Chondrocyte (in vitro differentiated cells): ENCODE results near the gene PAPOLG. TPM values are rescaled to one million over a fixed set of nuclear protein-coding genes. Genes with fewer than 3 reads are reported as not detected.

Experiments
- DNase-seq: peaks from one replicate; pipeline ENCODE4 v3.0.0; 2021; ENCODE audit warnings: mixed read lengths, low spot score
- H3K27ac Mint-ChIP-seq: one replicate; pipeline ENCODE4 v1.8.0; 2021; ENCODE audit warnings: mild to moderate bottlenecking, moderate library complexity, mixed read lengths; ENCODE audit not compliant: unreplicated experiment
- H3K27me3 Mint-ChIP-seq: 2 replicates; pipeline ENCODE4 v1.8.0; 2021; ENCODE audit warnings: low read depth, mixed read lengths
- H3K36me3 Mint-ChIP-seq: 2 replicates; pipeline ENCODE4 v1.8.0; 2021; ENCODE audit warnings: low read depth, mixed read lengths
- H3K4me1 Mint-ChIP-seq: 2 replicates; pipeline ENCODE4 v1.8.0; 2021; ENCODE audit warnings: low read depth, mild to moderate bottlenecking, mixed read lengths
- H3K4me3 Mint-ChIP-seq: one replicate; pipeline ENCODE4 v1.8.0; 2021; ENCODE audit warnings: mild to moderate bottlenecking, moderate library complexity, mixed read lengths; ENCODE audit not compliant: unreplicated experiment
- H3K9me3 Mint-ChIP-seq: 2 replicates; pipeline ENCODE4 v1.8.0; 2021; ENCODE audit warnings: low read depth, mixed read lengths
- CTCF ChIP-seq: fragments of 200-600 bp; sonication (generic); IDR thresholded peaks from 2 replicates; pipeline ENCODE4 v1.5.0; 2021; ENCODE audit warnings: antibody characterized with exemption, mild to moderate bottlenecking, moderate library complexity
- total RNA-seq: library from RNA; stranded (reverse); gene quantifications from 3 replicates; pipeline ENCODE4 v1.2.1, GENCODE V29; 2021

The PAPOLG gene
- total RNA-seq, 1 donor from 2014 or later = 10.0 TPM

DNA sequence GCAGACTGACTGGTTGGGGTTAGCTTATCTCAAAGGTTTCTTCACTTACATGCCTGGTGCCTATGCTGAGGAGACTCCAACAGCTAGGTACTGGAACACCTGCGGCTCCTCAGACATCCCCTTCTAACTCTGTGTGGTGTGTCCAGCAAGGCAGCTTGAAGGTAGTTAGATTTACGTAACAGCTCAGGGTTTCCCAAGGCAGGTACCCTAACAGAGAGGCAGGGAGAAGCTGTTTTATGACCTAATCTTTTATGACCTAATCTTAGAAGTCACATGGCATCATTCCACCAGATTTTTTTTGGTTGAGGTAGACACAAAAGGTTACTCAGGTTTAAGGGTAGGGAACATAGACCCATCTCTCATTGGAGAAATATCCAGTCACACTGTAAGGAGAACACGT is 17.4 kb upstream of the PAPOLG start:
- Mint-ChIP-seq H3K36me3 (peaks cover 1% of the 10 kb centered on the region), H3K27me3 (peaks cover 23% of the 10 kb centered on the region), H3K27ac (no peak overlapping the region), H3K4me1 (peaks cover 7% of the 10 kb centered on the region), H3K9me3 (no peaks in the 10 kb centered on the region), H3K4me3 (no peak overlapping the region)
- DNase-seq = no peak
- no peak for TF ChIP-seq CTCF

GRCh38 chr2:60739156-60739555 is 16.9 kb upstream of the PAPOLG start:
- peaks cover 7% of the 10 kb centered on the region for H3K4me1 Mint-ChIP-seq
- H3K27ac Mint-ChIP-seq = no peak overlapping the region
- TF ChIP-seq CTCF = no peak
- H3K9me3 Mint-ChIP-seq = no peaks in the 10 kb centered on the region
- no peak for DNase-seq
- peaks cover 1% of the 10 kb centered on the region for H3K36me3 Mint-ChIP-seq
- H3K27me3 Mint-ChIP-seq = peaks cover 23% of the 10 kb centered on the region
- H3K4me3 Mint-ChIP-seq = no peak overlapping the region

DNA sequence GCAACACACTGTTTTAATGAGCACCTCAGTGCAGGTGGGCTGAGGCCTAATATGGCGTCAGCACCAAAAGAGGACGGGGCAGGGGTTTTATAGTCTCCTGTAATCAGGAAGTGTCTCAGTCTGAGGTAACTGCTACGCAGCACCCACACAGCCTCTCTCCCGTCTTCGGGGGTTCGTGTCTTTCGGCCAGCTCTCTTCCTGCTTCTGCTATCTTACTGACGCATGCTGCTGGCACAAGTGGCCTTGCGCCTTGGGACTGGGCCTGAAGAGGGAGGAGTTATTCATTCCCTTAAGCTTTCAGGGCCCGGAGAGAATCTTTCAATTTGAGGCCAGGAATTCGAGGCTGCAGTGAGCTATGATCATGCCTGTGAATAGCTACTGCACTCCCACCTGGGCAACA is 14.5 kb upstream of the PAPOLG start:
- Mint-ChIP-seq H3K36me3 (peaks cover 1% of the 10 kb centered on the region), H3K27ac (no peak overlapping the region), H3K27me3 (peaks cover 12% of the 10 kb centered on the region), H3K9me3 (no peaks in the 10 kb centered on the region), H3K4me3 (no peak overlapping the region), H3K4me1 (peaks cover 10% of the 10 kb centered on the region)
- TF ChIP-seq CTCF = no peak
- DNase-seq = no peak

- H3K27ac Mint-ChIP-seq = no peak overlapping the region
- no peak for DNase-seq
- H3K9me3 Mint-ChIP-seq = no peaks in the 10 kb centered on the region
- no peak for TF ChIP-seq CTCF
- peaks cover 12% of the 10 kb centered on the region for H3K27me3 Mint-ChIP-seq
- H3K4me1 Mint-ChIP-seq = peaks cover 10% of the 10 kb centered on the region
- H3K4me3 Mint-ChIP-seq = no peak overlapping the region
- peaks cover 1% of the 10 kb centered on the region for H3K36me3 Mint-ChIP-seq
Measured at GRCh38 chr2:60742419-60742818, 13.6 kb upstream of the PAPOLG start.

GRCh38 chr2:60745330-60745729 is 10.7 kb upstream of the PAPOLG start:
- Mint-ChIP-seq H3K27ac (no peak overlapping the region), H3K4me1 (peaks cover 10% of the 10 kb centered on the region), H3K36me3 (no peaks in the 10 kb centered on the region), H3K4me3 (no peak overlapping the region), H3K27me3 (no peaks in the 10 kb centered on the region), H3K9me3 (no peaks in the 10 kb centered on the region)
- no peak for TF ChIP-seq CTCF
- DNase-seq = no peak
